ENCODE measurements around the gene SCEL.

The SCEL gene

GRCh38 chr13:77678691-77679235, 143.3 kb downstream of the SCEL start:
- Histone ChIP-seq H3F3A (ENCODE audit: control insufficient read depth, insufficient read depth) (no peaks in the 10 kb centered on the region), H3K9me3 (ENCODE audit: control insufficient read depth, insufficient read depth, low read length) (no peaks in the 10 kb centered on the region), H3K79me2 (ENCODE audit: control insufficient read depth, low read length) (no peaks in the 10 kb centered on the region), H3K9me2 (replicated peaks; ENCODE audit: control insufficient read depth, low read length) (no peaks in the 10 kb centered on the region), H3K4me3 (ENCODE audit: low read length) (no peak overlapping the region), H4K20me1 (ENCODE audit: control insufficient read depth, insufficient read depth, low read depth, low read length) (no peaks in the 10 kb centered on the region), H3K4me2 (ENCODE audit: low read length) (no peak overlapping the region), H3K4me1 (ENCODE audit: control insufficient read depth, low read length) (no peaks in the 10 kb centered on the region), H3K36me3 (ENCODE audit: control insufficient read depth, low read length) (no peaks in the 10 kb centered on the region), H3K27ac (ENCODE audit: low read depth, low read length) (no peak overlapping the region), H3K27me3 (ENCODE audit: control insufficient read depth, low read length) (no peaks in the 10 kb centered on the region; the same call in 1 of the 2 replicates)
- no peak for TF ChIP-seq EZH2phosphoT487 (IDR thresholded peaks at IDR 0.05; ENCODE audit: borderline replicate concordance, low read length)
- TF ChIP-seq, protein P1, sequence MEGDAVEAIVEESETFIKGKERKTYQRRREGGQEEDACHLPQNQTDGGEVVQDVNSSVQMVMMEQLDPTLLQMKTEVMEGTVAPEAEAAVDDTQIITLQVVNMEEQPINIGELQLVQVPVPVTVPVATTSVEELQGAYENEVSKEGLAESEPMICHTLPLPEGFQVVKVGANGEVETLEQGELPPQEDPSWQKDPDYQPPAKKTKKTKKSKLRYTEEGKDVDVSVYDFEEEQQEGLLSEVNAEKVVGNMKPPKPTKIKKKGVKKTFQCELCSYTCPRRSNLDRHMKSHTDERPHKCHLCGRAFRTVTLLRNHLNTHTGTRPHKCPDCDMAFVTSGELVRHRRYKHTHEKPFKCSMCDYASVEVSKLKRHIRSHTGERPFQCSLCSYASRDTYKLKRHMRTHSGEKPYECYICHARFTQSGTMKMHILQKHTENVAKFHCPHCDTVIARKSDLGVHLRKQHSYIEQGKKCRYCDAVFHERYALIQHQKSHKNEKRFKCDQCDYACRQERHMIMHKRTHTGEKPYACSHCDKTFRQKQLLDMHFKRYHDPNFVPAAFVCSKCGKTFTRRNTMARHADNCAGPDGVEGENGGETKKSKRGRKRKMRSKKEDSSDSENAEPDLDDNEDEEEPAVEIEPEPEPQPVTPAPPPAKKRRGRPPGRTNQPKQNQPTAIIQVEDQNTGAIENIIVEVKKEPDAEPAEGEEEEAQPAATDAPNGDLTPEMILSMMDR (IDR thresholded peaks at IDR 0.05; ENCODE audit: low read depth, low read length, poor library complexity, severe bottlenecking) = no peak

DNA sequence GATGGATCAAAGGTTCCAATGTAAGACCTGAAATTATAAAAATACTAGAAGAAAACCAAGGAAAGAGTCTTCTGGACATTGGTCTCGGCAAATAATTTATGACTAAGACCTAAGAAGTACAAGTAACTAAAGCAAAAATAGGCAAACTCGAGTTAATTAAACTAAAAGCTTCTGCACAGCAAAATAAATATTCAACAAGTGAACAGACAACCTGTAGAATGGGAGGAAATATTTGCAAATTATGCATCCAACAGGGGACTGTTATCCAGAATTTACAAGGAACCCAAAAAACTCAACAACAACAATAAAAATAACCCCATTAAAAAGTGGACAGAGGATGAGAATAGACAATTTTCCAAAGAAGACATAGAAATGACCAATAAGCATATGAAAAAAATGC, 152.3 kb downstream of the SCEL start:
- Histone ChIP-seq H3K4me3 (ENCODE audit: low read length) (no peak overlapping the region), H3F3A (ENCODE audit: control insufficient read depth, insufficient read depth) (no peaks in the 10 kb centered on the region), H3K9me2 (replicated peaks; ENCODE audit: control insufficient read depth, low read length) (no peaks in the 10 kb centered on the region), H3K27me3 (ENCODE audit: control insufficient read depth, low read length) (peaks cover 11% of the 10 kb centered on the region), H3K79me2 (ENCODE audit: control insufficient read depth, low read length) (no peaks in the 10 kb centered on the region), H4K20me1 (ENCODE audit: control insufficient read depth, insufficient read depth, low read depth, low read length) (no peaks in the 10 kb centered on the region), H3K27ac (ENCODE audit: low read depth, low read length) (no peak overlapping the region), H3K4me1 (ENCODE audit: control insufficient read depth, low read length) (no peaks in the 10 kb centered on the region), H3K9me3 (ENCODE audit: control insufficient read depth, insufficient read depth, low read length) (peaks cover 5% of the 10 kb centered on the region; the same call in 1 of the 2 replicates), H3K4me2 (ENCODE audit: low read length) (no peak overlapping the region), H3K36me3 (ENCODE audit: control insufficient read depth, low read length) (no peaks in the 10 kb centered on the region)
- TF ChIP-seq EZH2phosphoT487 (IDR thresholded peaks at IDR 0.05; ENCODE audit: borderline replicate concordance, low read length) = no peak
- TF ChIP-seq, protein P1 (IDR thresholded peaks at IDR 0.05; ENCODE audit: low read depth, low read length, poor library complexity, severe bottlenecking) = no peak

- H3K27me3 ChIP-seq (ENCODE audit: control insufficient read depth, low read length) = peaks cover 49% of the 10 kb centered on the region
- no peak overlapping the region for H3K4me3 ChIP-seq (ENCODE audit: low read length)
- peaks cover 3% of the 10 kb centered on the region; the same call in 1 of the 2 replicates for H3K9me3 ChIP-seq (ENCODE audit: control insufficient read depth, insufficient read depth, low read length)
- H4K20me1 ChIP-seq (ENCODE audit: control insufficient read depth, insufficient read depth, low read depth, low read length) = no peaks in the 10 kb centered on the region
- H3F3A ChIP-seq (ENCODE audit: control insufficient read depth, insufficient read depth) = peaks cover 3% of the 10 kb centered on the region; the same call in 1 of the 2 replicates
- TF ChIP-seq EZH2phosphoT487 (IDR thresholded peaks at IDR 0.05; ENCODE audit: borderline replicate concordance, low read length) = no peak
- TF ChIP-seq, protein P1 (IDR thresholded peaks at IDR 0.05; ENCODE audit: low read depth, low read length, poor library complexity, severe bottlenecking) = no peak
- H3K27ac ChIP-seq (ENCODE audit: low read depth, low read length) = no peak overlapping the region
- no peaks in the 10 kb centered on the region for H3K9me2 ChIP-seq (replicated peaks; ENCODE audit: control insufficient read depth, low read length)
- H3K4me2 ChIP-seq (ENCODE audit: low read length) = no peak overlapping the region
- peaks cover 11% of the 10 kb centered on the region for H3K4me1 ChIP-seq (ENCODE audit: control insufficient read depth, low read length)
- H3K79me2 ChIP-seq (ENCODE audit: control insufficient read depth, low read length) = no peaks in the 10 kb centered on the region
- H3K36me3 ChIP-seq (ENCODE audit: control insufficient read depth, low read length) = no peaks in the 10 kb centered on the region
Measured at GRCh38 chr13:77691871-77692270, 156.4 kb downstream of the SCEL start.

Measured in DOHH2 (cell line).